HepG2 (cell line): ENCODE results near the gene NDFIP2. TPM values are rescaled to one million over a fixed set of nuclear protein-coding genes. Genes with fewer than 3 reads are reported as not detected.

Experiments used
- ATAC-seq: fragments of 200-7000 bp; cut with Tn5 transposase; 3 replicates; pipeline ENCODE4 v1.9.1; 2020; ENCODE audit warnings: mild to moderate bottlenecking, moderate library complexity
- BruUV-seq: library from RNA; stranded (reverse); fragments of 400-500 nt; replicated peaks from 2 replicates; lab custom pipeline; 2021; lab: Mats Ljungman, UMichigan
- CTCF ChIA-PET: fragments of 300-600 bp; formaldehyde crosslinking; extraction: SDS; loops from one replicate; lab custom pipeline; 2021; ENCODE audit warnings: low total read pairs, inconsistent platforms, low intra/inter-chr PET ratio; lab: Yijun Ruan, JAX
- POLR2A ChIA-PET: fragments of 350-600 bp; sonication (Branson Sonifier 250); formaldehyde crosslinking; loops from one replicate; lab custom pipeline; 2020; ENCODE audit warnings: antibody characterized with exemption, inconsistent platforms; lab: Yijun Ruan, JAX
- DNase-seq: peaks from one replicate; pipeline ENCODE4 v3.0.0-alpha.2; 2015; ENCODE audit warnings: low spot score
- FAIRE-seq: peaks from 3 replicates; lab custom pipeline; 2011; peaks lifted over from hg19 to GRCh38; lab: Jason Lieb, UNC
- H2AFZ ChIP-seq: one replicate; pipeline ENCODE4 v1.6.1; 2011; ENCODE audit warnings: low read length, inconsistent platforms
- H3K27ac ChIP-seq: fragments of 300-600 bp; 3 replicates; pipeline ENCODE4 v1.8.0; 2011; ENCODE audit warnings: mixed run types, mild to moderate bottlenecking, mixed read lengths, low read length, inconsistent platforms; ENCODE audit not compliant: insufficient read depth; ENCODE audit errors: extremely low read length
- H3K27me3 ChIP-seq, 2 experiments: fragments of 200-600 bp in 1 of 2; 2 replicates in 1 of 2; 3 replicates in 1 of 2; pipeline versions ENCODE4 v1.6.0 to v1.8.0; 2011; ENCODE audit warnings: low read length in 2 of 2, mild to moderate bottlenecking in 2 of 2, moderate library complexity in 2 of 2, inconsistent platforms in 1 of 2; ENCODE audit not compliant: insufficient read depth in 2 of 2, control insufficient read depth in 1 of 2
- H3K36me3 ChIP-seq, 2 experiments: fragments of 200-600 bp in 1 of 2; replicated peaks in 1 of 2; 2 replicates in 1 of 2; 3 replicates in 1 of 2; pipeline versions ENCODE4 v1.5.1 to v1.8.0; 2011; ENCODE audit warnings: low read length in 2 of 2, inconsistent platforms in 1 of 2; ENCODE audit not compliant: insufficient read depth in 2 of 2, control insufficient read depth in 1 of 2
- H3K4me1 ChIP-seq: 2 replicates; pipeline ENCODE4 v1.5.1; 2012; ENCODE audit warnings: low read length, inconsistent platforms; ENCODE audit not compliant: insufficient read depth
- H3K4me2 ChIP-seq: 2 replicates; pipeline ENCODE4 v1.6.0; 2011; ENCODE audit warnings: low read depth, low read length, inconsistent platforms
- H3K4me3 ChIP-seq, 3 experiments: fragments of 200-600 bp in 1 of 3; sonication (generic), shearing (Covaris generic) in 1 of 3; replicated peaks in 1 of 3; 2 replicates each; pipeline ENCODE4 v1.5.1; 2011 to 2016; ENCODE audit warnings: low read length in 3 of 3, inconsistent platforms in 2 of 3, low read depth in 2 of 3, mild to moderate bottlenecking in 2 of 3, control low read depth in 1 of 3, mixed read lengths in 1 of 3; ENCODE audit not compliant: insufficient read depth in 1 of 3
- H3K79me2 ChIP-seq: one replicate; pipeline ENCODE4 v1.6.1; 2011; ENCODE audit warnings: low read length, inconsistent platforms; ENCODE audit not compliant: insufficient read depth
- H3K9ac ChIP-seq: 2 replicates; pipeline ENCODE4 v1.6.0; 2011; ENCODE audit warnings: mild to moderate bottlenecking, low read depth, low read length, inconsistent platforms; ENCODE audit not compliant: insufficient read depth
- H3K9me3 ChIP-seq: 2 replicates; pipeline ENCODE4 v1.5.1; 2012; ENCODE audit warnings: mild to moderate bottlenecking, low read length
- H4K20me1 ChIP-seq: 2 replicates; pipeline ENCODE4 v1.6.0; 2011; ENCODE audit warnings: inconsistent platforms, mild to moderate bottlenecking, low read length, moderate library complexity; ENCODE audit not compliant: insufficient read depth
- HNF4A ChIP-seq: sonication (generic); formaldehyde crosslinking; IDR thresholded peaks from 2 replicates; pipeline ENCODE4 v1.4.0; 2020; ENCODE audit warnings: missing genetic modification reagents
- HNRNPUL1 ChIP-seq: fragments of 200-400 bp; formaldehyde crosslinking; IDR thresholded peaks from 2 replicates; pipeline ENCODE4 v1.6.1; 2017; ENCODE audit warnings: low read depth, mild to moderate bottlenecking, low read length, moderate library complexity
- KDM1A ChIP-seq: IDR thresholded peaks from 2 replicates; pipeline ENCODE4 v1.6.1; 2016; ENCODE audit warnings: missing compliant biosample characterization
- KLF15 ChIP-seq: sonication (generic); formaldehyde crosslinking; IDR thresholded peaks from 2 replicates; pipeline ENCODE4 v1.8.1; 2023; ENCODE audit warnings: borderline replicate concordance, mild to moderate bottlenecking, inconsistent platforms, missing genetic modification reagents, mixed read lengths
- MAF1 ChIP-seq: sonication (generic); formaldehyde crosslinking; IDR thresholded peaks from 2 replicates; pipeline ENCODE4 v1.5.0; 2020; ENCODE audit warnings: missing genetic modification reagents, borderline replicate concordance
- RAD21 ChIP-seq: fragments of 450-650 bp; formaldehyde crosslinking; IDR thresholded peaks from 2 replicates; pipeline ENCODE4 v1.5.0; 2020; ENCODE audit warnings: mild to moderate bottlenecking
- ZSCAN22 ChIP-seq: sonication (generic); formaldehyde crosslinking; IDR thresholded peaks from 2 replicates; pipeline ENCODE4 v1.4.0; 2020; ENCODE audit warnings: mild to moderate bottlenecking, missing genetic modification reagents
- WGBS: methylation state at CpG from one replicate; pipeline ENCODE4 v1.1.6; 2017; ENCODE audit warnings: low lambda C conversion rate; 5-methylcytosine and 5-hydroxymethylcytosine counted together
- in situ Hi-C: cut with HindIII; loops from 2 replicates; pipeline ENCODE4 v1.10.0; 2017; ENCODE audit warnings: low pct_unique_long_range_greater_than_20kb; ENCODE audit not compliant: extremely low pct_ligation_motif_present
- intact Hi-C: fragments of 100-400 bp; cut with micrococcal nuclease; formaldehyde crosslinking; loops from one replicate; pipeline ENCODE4 v1.10.0; 2022; ENCODE audit not compliant: unreplicated experiment
- polyA plus RNA-seq, 8 experiments: library from polyadenylated mRNA; depleted of rRNA in 3 of 8; stranded (reverse) in 7 of 8; unstranded in 1 of 8; fragments of >200 nt; fragmentation: Illumina TruSeq in 4 of 8; extraction: Trizol in 4 of 8; gene quantifications; 2 replicates each; pipeline versions ENCODE4 v1.2.1 to v1.2.3, GENCODE V29; 2011 to 2016; ENCODE audit warnings: low read depth in 4 of 8, missing spikeins in 1 of 8, mixed read lengths in 1 of 8; ENCODE audit not compliant: insufficient read depth in 1 of 8
- total RNA-seq, 5 experiments: library from RNA; depleted of rRNA; stranded (reverse); fragments of >200 nt; fragmentation: Illumina TruSeq; extraction: Trizol; gene quantifications; 2 replicates each; pipeline ENCODE4 v1.2.3, GENCODE V29; 2016; ENCODE audit warnings: low read depth in 1 of 5
- TF ChIP-seq, protein P1 (sequence below): sonication (generic); formaldehyde crosslinking; IDR thresholded peaks from 2 replicates; pipeline ENCODE4; 2020; ENCODE audit warnings: missing genetic modification reagents, mild to moderate bottlenecking, borderline replicate concordance
- TF ChIP-seq, protein P2 (sequence below), 2 experiments: sonication (generic) in 1 of 2; formaldehyde crosslinking in 1 of 2; IDR thresholded peaks; 2 replicates each; pipeline versions ENCODE4 v1.6.1 to v1.9.0; 2014 to 2022; ENCODE audit warnings: antibody characterized with exemption in 1 of 2, borderline replicate concordance in 1 of 2, inconsistent platforms in 1 of 2, low read depth in 1 of 2, missing genetic modification reagents in 1 of 2

The NDFIP2 gene
- total and polyA plus RNA-seq, 2 of the 13 experiments (the other 11 are each of a cell fraction or from before 2014, with no cell fraction given): 23.2 to 32.0 TPM

DNA sequence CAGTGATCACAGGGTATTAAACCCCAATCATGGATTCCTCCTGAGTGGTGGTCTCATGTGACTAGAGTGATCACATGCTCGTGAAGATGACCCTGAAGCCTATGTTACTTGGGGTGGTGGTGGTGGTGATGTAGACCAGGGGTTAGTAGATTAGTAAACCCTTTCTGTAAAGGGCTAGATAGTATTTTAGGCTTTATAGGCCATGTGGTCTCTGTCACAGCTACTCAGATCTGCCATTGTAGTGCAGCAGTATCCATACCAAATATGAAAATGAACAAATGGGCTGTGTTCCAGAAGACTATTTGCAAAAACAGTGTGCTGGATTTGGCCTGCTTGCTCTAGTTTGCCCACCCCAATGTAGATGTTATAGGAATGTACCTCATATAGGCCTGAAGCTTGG, 9.4 kb downstream of the NDFIP2 start:
- no TSS peak for BruUV-seq
- 100% methylated on average over 1 of the region's 1 CpG for WGBS
- H3K4me2 ChIP-seq: no peak overlapping the region
- H3K4me3 ChIP-seq: no peak overlapping the region
- H3K27me3 ChIP-seq: no peaks in the 10 kb centered on the region
- H3K9me3 ChIP-seq: no peaks in the 10 kb centered on the region
- in situ Hi-C loops: no loop called here
- ChIA-PET POLR2A (interaction anchor here (0.8 kb wide), 1 partner anchor 9 kb away, joined by 4 read pairs; the partner anchor contains the start of gene NDFIP2), CTCF (no interaction called here)
- no peak overlapping the region for H2AFZ ChIP-seq
- DNase-seq: no peak
- H3K9ac ChIP-seq: no peak overlapping the region
- H4K20me1 ChIP-seq: peaks cover 4% of the 10 kb centered on the region; the same call in 1 of the 2 replicates
- FAIRE-seq: no peak
- ATAC-seq: no peak
- H3K4me1 ChIP-seq: peaks cover 23% of the 10 kb centered on the region
- H3K27ac ChIP-seq: no peak overlapping the region
- TF ChIP-seq KLF15 (CRISPR knock-in tag) (no peak), HNF4A (CRISPR knock-in tag) (no peak), RAD21 (CRISPR knock-in tag) (no peak), KDM1A (CRISPR knock-in tag) (no peak), HNRNPUL1 (no peak), MAF1 (CRISPR knock-in tag) (no peak), ZSCAN22 (no peak)
- TF ChIP-seq, protein P1, sequence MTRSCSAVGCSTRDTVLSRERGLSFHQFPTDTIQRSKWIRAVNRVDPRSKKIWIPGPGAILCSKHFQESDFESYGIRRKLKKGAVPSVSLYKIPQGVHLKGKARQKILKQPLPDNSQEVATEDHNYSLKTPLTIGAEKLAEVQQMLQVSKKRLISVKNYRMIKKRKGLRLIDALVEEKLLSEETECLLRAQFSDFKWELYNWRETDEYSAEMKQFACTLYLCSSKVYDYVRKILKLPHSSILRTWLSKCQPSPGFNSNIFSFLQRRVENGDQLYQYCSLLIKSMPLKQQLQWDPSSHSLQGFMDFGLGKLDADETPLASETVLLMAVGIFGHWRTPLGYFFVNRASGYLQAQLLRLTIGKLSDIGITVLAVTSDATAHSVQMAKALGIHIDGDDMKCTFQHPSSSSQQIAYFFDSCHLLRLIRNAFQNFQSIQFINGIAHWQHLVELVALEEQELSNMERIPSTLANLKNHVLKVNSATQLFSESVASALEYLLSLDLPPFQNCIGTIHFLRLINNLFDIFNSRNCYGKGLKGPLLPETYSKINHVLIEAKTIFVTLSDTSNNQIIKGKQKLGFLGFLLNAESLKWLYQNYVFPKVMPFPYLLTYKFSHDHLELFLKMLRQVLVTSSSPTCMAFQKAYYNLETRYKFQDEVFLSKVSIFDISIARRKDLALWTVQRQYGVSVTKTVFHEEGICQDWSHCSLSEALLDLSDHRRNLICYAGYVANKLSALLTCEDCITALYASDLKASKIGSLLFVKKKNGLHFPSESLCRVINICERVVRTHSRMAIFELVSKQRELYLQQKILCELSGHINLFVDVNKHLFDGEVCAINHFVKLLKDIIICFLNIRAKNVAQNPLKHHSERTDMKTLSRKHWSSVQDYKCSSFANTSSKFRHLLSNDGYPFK (CRISPR knock-in tag): no peak
- TF ChIP-seq, protein P2, sequence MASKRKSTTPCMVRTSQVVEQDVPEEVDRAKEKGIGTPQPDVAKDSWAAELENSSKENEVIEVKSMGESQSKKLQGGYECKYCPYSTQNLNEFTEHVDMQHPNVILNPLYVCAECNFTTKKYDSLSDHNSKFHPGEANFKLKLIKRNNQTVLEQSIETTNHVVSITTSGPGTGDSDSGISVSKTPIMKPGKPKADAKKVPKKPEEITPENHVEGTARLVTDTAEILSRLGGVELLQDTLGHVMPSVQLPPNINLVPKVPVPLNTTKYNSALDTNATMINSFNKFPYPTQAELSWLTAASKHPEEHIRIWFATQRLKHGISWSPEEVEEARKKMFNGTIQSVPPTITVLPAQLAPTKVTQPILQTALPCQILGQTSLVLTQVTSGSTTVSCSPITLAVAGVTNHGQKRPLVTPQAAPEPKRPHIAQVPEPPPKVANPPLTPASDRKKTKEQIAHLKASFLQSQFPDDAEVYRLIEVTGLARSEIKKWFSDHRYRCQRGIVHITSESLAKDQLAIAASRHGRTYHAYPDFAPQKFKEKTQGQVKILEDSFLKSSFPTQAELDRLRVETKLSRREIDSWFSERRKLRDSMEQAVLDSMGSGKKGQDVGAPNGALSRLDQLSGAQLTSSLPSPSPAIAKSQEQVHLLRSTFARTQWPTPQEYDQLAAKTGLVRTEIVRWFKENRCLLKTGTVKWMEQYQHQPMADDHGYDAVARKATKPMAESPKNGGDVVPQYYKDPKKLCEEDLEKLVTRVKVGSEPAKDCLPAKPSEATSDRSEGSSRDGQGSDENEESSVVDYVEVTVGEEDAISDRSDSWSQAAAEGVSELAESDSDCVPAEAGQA (IDR thresholded peaks at IDR 0.05; ENCODE audit: low read depth): no peak
- TF ChIP-seq, protein P2 (CRISPR knock-in tag; IDR thresholded peaks at IDR 0.05; ENCODE audit: borderline replicate concordance): no peak
- intact Hi-C loops: loop anchor here (10.0 kb wide), 1 partner anchor 854 kb away; the partner anchor contains the start of gene SPRY2
- H3K36me3 ChIP-seq: no peaks in the 10 kb centered on the region
- H3K79me2 ChIP-seq: peaks cover 71% of the 10 kb centered on the region
